ENCODE data around the gene PLA2G6.

Gene PLA2G6

GRCh38 chr22:38201711-38202436 is 20.2 kb upstream of the PLA2G6 start, which contains the start of gene MAFF:
Gene MAFF, plus strand, starts transcription at chr22:38201994. Its CDS starts 11,860 bp downstream, at chr22:38213854.
- Histone ChIP-seq H3K4ac (ENCODE audit: low read depth, low read length) (peak within 1 kb of the TSS; percentile 35), H3K36me3 (ENCODE audit: control insufficient read depth in 1 of 2, insufficient read depth in 2 of 2, low read length in 2 of 2) (peaks cover 0 to 5% of the 10 kb centered on the region in 2 experiments), H3K27ac (ENCODE audit: low read depth, low read length) (peak within 1 kb of the TSS; percentile 75), H3K79me2 (ENCODE audit: control insufficient read depth, insufficient read depth, low read length, poor library complexity) (peaks cover 11% of the 10 kb centered on the region), H3K14ac (ENCODE audit: low read length) (peak within 1 kb of the TSS; percentile 67), H4K91ac (ENCODE audit: low read depth, low read length) (peak within 1 kb of the TSS; percentile 53), H2BK12ac (ENCODE audit: low read length) (peak within 1 kb of the TSS; percentile 83), H2AFZ (ENCODE audit: insufficient read depth, low read length, poor library complexity) (peak within 1 kb of the TSS; percentile 73), H3K27me3 (ENCODE audit: insufficient read depth, low read length) (no peaks in the 10 kb centered on the region), H3K9ac (ENCODE audit: low read length) (peak within 1 kb of the TSS; percentile 71), H3K23ac (ENCODE audit: low read length) (no peak within 1 kb of the TSS), H3K4me1 (ENCODE audit: control insufficient read depth in 1 of 2, insufficient read depth in 2 of 2, low read length in 2 of 2) (peaks cover 12% of the 10 kb centered on the region in 2 experiments), H4K8ac (ENCODE audit: low read depth, low read length) (peak within 1 kb of the TSS; percentile 85), H3K9me3 (ENCODE audit: insufficient read depth, low read depth, low read length) (no peaks in the 10 kb centered on the region), H3K4me2 (ENCODE audit: low read length) (peak within 1 kb of the TSS; percentile 96), H2BK120ac (ENCODE audit: insufficient read depth, low read length, poor library complexity) (peak within 1 kb of the TSS; percentile 70), H3K79me1 (ENCODE audit: low read length) (peaks cover 17% of the 10 kb centered on the region), H2BK5ac (ENCODE audit: low read depth, low read length, poor library complexity) (peak within 1 kb of the TSS; percentile 66), H2AK5ac (ENCODE audit: low read length) (peak within 1 kb of the TSS; percentile 55), H4K12ac (ENCODE audit: low read depth, low read length) (peak within 1 kb of the TSS; percentile 69), H3K4me3 (ENCODE audit: low read depth, low read length) (peak within 1 kb of the TSS; percentile 88), H3K18ac (ENCODE audit: low read length) (peak within 1 kb of the TSS; percentile 83)
- no CpG with 5 or more reads among the region's 85 CpGs for WGBS (ENCODE audit: extremely low coverage, insufficient coverage, insufficient read length)
- DNase-seq = peak; percentile 97 to 99

GRCh38 chr22:38201371-38201710 is 19.7 kb upstream of the PLA2G6 start:
- H3K4me2 ChIP-seq (ENCODE audit: low read length) = peak overlapping the region; percentile 81
- peak overlapping the region; percentile 72 for H3K18ac ChIP-seq (ENCODE audit: low read length)
- H3K79me1 ChIP-seq (ENCODE audit: low read length) = peaks cover 17% of the 10 kb centered on the region
- peak overlapping the region; percentile 69 for H4K12ac ChIP-seq (ENCODE audit: low read depth, low read length)
- H3K36me3 ChIP-seq (ENCODE audit: control insufficient read depth in 1 of 2, insufficient read depth in 2 of 2, low read length in 2 of 2) = peaks cover 0 to 5% of the 10 kb centered on the region in 2 experiments
- H3K4me3 ChIP-seq (ENCODE audit: low read depth, low read length) = no peak overlapping the region
- DNase-seq = no peak
- H3K9ac ChIP-seq (ENCODE audit: low read length) = no peak overlapping the region
- no peak overlapping the region for H3K4ac ChIP-seq (ENCODE audit: low read depth, low read length)
- peak overlapping the region; percentile 73 for H2AFZ ChIP-seq (ENCODE audit: insufficient read depth, low read length, poor library complexity)
- H3K79me2 ChIP-seq (ENCODE audit: control insufficient read depth, insufficient read depth, low read length, poor library complexity) = peaks cover 11% of the 10 kb centered on the region
- H3K27ac ChIP-seq (ENCODE audit: low read depth, low read length) = no peak overlapping the region
- H3K4me1 ChIP-seq (ENCODE audit: control insufficient read depth in 1 of 2, insufficient read depth in 2 of 2, low read length in 2 of 2) = peaks cover 12% of the 10 kb centered on the region in 2 experiments
- H2BK12ac ChIP-seq (ENCODE audit: low read length) = peak overlapping the region; percentile 83
- no peaks in the 10 kb centered on the region for H3K27me3 ChIP-seq (ENCODE audit: insufficient read depth, low read length)
- peak overlapping the region; percentile 85 for H4K8ac ChIP-seq (ENCODE audit: low read depth, low read length)
- H3K23ac ChIP-seq (ENCODE audit: low read length) = no peak overlapping the region
- no CpG with 5 or more reads among the region's 8 CpGs for WGBS (ENCODE audit: extremely low coverage, insufficient coverage, insufficient read length)
- peak overlapping the region; percentile 70 for H2BK120ac ChIP-seq (ENCODE audit: insufficient read depth, low read length, poor library complexity)
- peak overlapping the region; percentile 55 for H2AK5ac ChIP-seq (ENCODE audit: low read length)
- peak overlapping the region; percentile 29 for H4K91ac ChIP-seq (ENCODE audit: low read depth, low read length)
- H2BK5ac ChIP-seq (ENCODE audit: low read depth, low read length, poor library complexity) = no peak overlapping the region
- no peaks in the 10 kb centered on the region for H3K9me3 ChIP-seq (ENCODE audit: insufficient read depth, low read depth, low read length)
- H3K14ac ChIP-seq (ENCODE audit: low read length) = peak overlapping the region; percentile 45

- H3K27ac ChIP-seq (ENCODE audit: low read depth, low read length) = no peak overlapping the region
- no CpG with 5 or more reads among the region's 10 CpGs for WGBS (ENCODE audit: extremely low coverage, insufficient coverage, insufficient read length)
- H2BK5ac ChIP-seq (ENCODE audit: low read depth, low read length, poor library complexity) = no peak overlapping the region
Observed at GRCh38 chr22:38199826-38200559, 18.4 kb upstream of the PLA2G6 start.

GRCh38 chr22:38196791-38197419 is 15.3 kb upstream of the PLA2G6 start:
- H3K23ac ChIP-seq (ENCODE audit: low read length) = no peak overlapping the region
- H3K27ac ChIP-seq (ENCODE audit: low read depth, low read length) = no peak overlapping the region
- peaks cover 5% of the 10 kb centered on the region for H3K79me1 ChIP-seq (ENCODE audit: low read length)
- H3K4me2 ChIP-seq (ENCODE audit: low read length) = no peak overlapping the region
- no peak overlapping the region for H2BK12ac ChIP-seq (ENCODE audit: low read length)
- no peaks in the 10 kb centered on the region for H3K36me3 ChIP-seq (ENCODE audit: control insufficient read depth in 1 of 2, insufficient read depth in 2 of 2, low read length in 2 of 2)
- no peak overlapping the region for H4K8ac ChIP-seq (ENCODE audit: low read depth, low read length)
- peaks cover under 1% of the 10 kb centered on the region for H3K79me2 ChIP-seq (ENCODE audit: control insufficient read depth, insufficient read depth, low read length, poor library complexity)
- no peaks in the 10 kb centered on the region for H3K27me3 ChIP-seq (ENCODE audit: insufficient read depth, low read length)
- no peak overlapping the region for H3K4ac ChIP-seq (ENCODE audit: low read depth, low read length)
- H3K9me3 ChIP-seq (ENCODE audit: insufficient read depth, low read depth, low read length) = no peaks in the 10 kb centered on the region
- no peak overlapping the region for H3K18ac ChIP-seq (ENCODE audit: low read length)
- H3K4me3 ChIP-seq (ENCODE audit: low read depth, low read length) = no peak overlapping the region
- H3K9ac ChIP-seq (ENCODE audit: low read length) = no peak overlapping the region
- DNase-seq = peak in 1 of 2 donors; percentile 3
- H2AK5ac ChIP-seq (ENCODE audit: low read length) = no peak overlapping the region
- no peak overlapping the region for H3K14ac ChIP-seq (ENCODE audit: low read length)
- H4K12ac ChIP-seq (ENCODE audit: low read depth, low read length) = no peak overlapping the region
- H2AFZ ChIP-seq (ENCODE audit: insufficient read depth, low read length, poor library complexity) = no peak overlapping the region
- no CpG with 5 or more reads among the region's 19 CpGs for WGBS (ENCODE audit: extremely low coverage, insufficient coverage, insufficient read length)
- H4K91ac ChIP-seq (ENCODE audit: low read depth, low read length) = no peak overlapping the region
- peaks cover 4 to 7% of the 10 kb centered on the region in 2 experiments for H3K4me1 ChIP-seq (ENCODE audit: control insufficient read depth in 1 of 2, insufficient read depth in 2 of 2, low read length in 2 of 2)
- no peak overlapping the region for H2BK5ac ChIP-seq (ENCODE audit: low read depth, low read length, poor library complexity)
- no peak overlapping the region for H2BK120ac ChIP-seq (ENCODE audit: insufficient read depth, low read length, poor library complexity)

More at GRCh38 chr22:38199826-38200559, 18.4 kb upstream of the PLA2G6 start:
- Histone ChIP-seq H2AK5ac (ENCODE audit: low read length) (no peak overlapping the region), H3K4ac (ENCODE audit: low read depth, low read length) (no peak overlapping the region), H4K12ac (ENCODE audit: low read depth, low read length) (no peak overlapping the region), H3K9me3 (ENCODE audit: insufficient read depth, low read depth, low read length) (no peaks in the 10 kb centered on the region), H3K14ac (ENCODE audit: low read length) (no peak overlapping the region), H3K4me2 (ENCODE audit: low read length) (no peak overlapping the region), H3K4me3 (ENCODE audit: low read depth, low read length) (no peak overlapping the region), H3K4me1 (ENCODE audit: control insufficient read depth in 1 of 2, insufficient read depth in 2 of 2, low read length in 2 of 2) (peaks cover 12% of the 10 kb centered on the region in 2 experiments), H4K91ac (ENCODE audit: low read depth, low read length) (no peak overlapping the region), H3K79me1 (ENCODE audit: low read length) (peaks cover 17% of the 10 kb centered on the region), H2AFZ (ENCODE audit: insufficient read depth, low read length, poor library complexity) (no peak overlapping the region), H3K23ac (ENCODE audit: low read length) (peak overlapping the region; percentile 40), H2BK12ac (ENCODE audit: low read length) (no peak overlapping the region), H2BK120ac (ENCODE audit: insufficient read depth, low read length, poor library complexity) (no peak overlapping the region), H3K36me3 (ENCODE audit: control insufficient read depth in 1 of 2, insufficient read depth in 2 of 2, low read length in 2 of 2) (no peaks in the 10 kb centered on the region), H3K18ac (ENCODE audit: low read length) (no peak overlapping the region), H3K79me2 (ENCODE audit: control insufficient read depth, insufficient read depth, low read length, poor library complexity) (peaks cover 11% of the 10 kb centered on the region), H3K9ac (ENCODE audit: low read length) (no peak overlapping the region), H4K8ac (ENCODE audit: low read depth, low read length) (no peak overlapping the region), H3K27me3 (ENCODE audit: insufficient read depth, low read length) (no peaks in the 10 kb centered on the region)
- DNase-seq = no peak
